ENCODE data around the gene PASD1. TPM values are rescaled to one million over a fixed set of nuclear protein-coding genes. Genes with fewer than 3 reads are reported as not detected.

The PASD1 gene
- total and polyA plus RNA-seq, 11 donors: 0.06 TPM; not detected in 10

GRCh38 chrX:151701531-151701930, 138.1 kb downstream of the PASD1 start:
- H3K36me3 ChIP-seq: no peaks in the 10 kb centered on the region
- TF ChIP-seq POLR2A (IDR thresholded peaks at IDR 0.05) (no peak), CTCF (IDR thresholded peaks at IDR 0.05) (no peak)
- H3K9me3 ChIP-seq: no peaks in the 10 kb centered on the region
- DNase-seq (no peak), ATAC-seq (no peak)
- intact Hi-C loops (cut with DNase I): no loop called here
- peaks cover 0 to 14% (median 5%) of the 10 kb centered on the region in 12 donors for H3K4me1 ChIP-seq
- H3K4me3 ChIP-seq: no peak overlapping the region
- no peak overlapping the region for H3K27ac ChIP-seq
- WGBS, 4 donors: 83 to 96% (median 94%) methylated on average over 7 of the region's 7 CpGs
- no peaks in the 10 kb centered on the region for H3K27me3 ChIP-seq

- no peaks in the 10 kb centered on the region for H3K36me3 ChIP-seq
- DNase-seq (no peak), ATAC-seq (no peak)
- H3K4me3 ChIP-seq: no peak overlapping the region
- no peaks in the 10 kb centered on the region for H3K27me3 ChIP-seq
- no peak for TF ChIP-seq CTCF (IDR thresholded peaks at IDR 0.05)
- TF ChIP-seq POLR2A (IDR thresholded peaks at IDR 0.05): no peak
- WGBS, 4 donors: 73 to 92% (median 76%) methylated on average over 9 of the region's 9 CpGs
- no peaks in the 10 kb centered on the region for H3K9me3 ChIP-seq
- intact Hi-C loops (cut with DNase I): no loop called here
- H3K4me1 ChIP-seq: peaks cover 0 to 14% (median 5%) of the 10 kb centered on the region in 12 donors
- H3K27ac ChIP-seq: peak overlapping the region in 5 of 12 donors; percentile 34 to 77 (median 65)
Measured at GRCh38 chrX:151702026-151702714, 138.7 kb downstream of the PASD1 start.

GRCh38 chrX:151702741-151703340, 139.4 kb downstream of the PASD1 start:
- TF ChIP-seq CTCF (IDR thresholded peaks at IDR 0.05) (no peak), POLR2A (IDR thresholded peaks at IDR 0.05) (no peak)
- ATAC-seq: peak in 3 of 4 donors; percentile 21 to 42 (median 22)

GRCh38 chrX:151703487-151703886, 140.0 kb downstream of the PASD1 start:
- no peaks in the 10 kb centered on the region for H3K36me3 ChIP-seq
- TF ChIP-seq POLR2A (IDR thresholded peaks at IDR 0.05) (no peak), CTCF (IDR thresholded peaks at IDR 0.05) (no peak)
- no peaks in the 10 kb centered on the region for H3K27me3 ChIP-seq
- peaks cover 0 to 14% (median 5%) of the 10 kb centered on the region in 12 donors for H3K4me1 ChIP-seq
- 11 to 40% (median 15%) methylated on average over 7 of the region's 7 CpGs for WGBS, 4 donors
- DNase-seq (peak; percentile 67 to 77 (median 75)), ATAC-seq (peak; percentile 73 to 90 (median 78))
- H3K4me3 ChIP-seq: no peak overlapping the region
- H3K9me3 ChIP-seq: no peaks in the 10 kb centered on the region
- intact Hi-C loops (cut with DNase I): no loop called here
- H3K27ac ChIP-seq: peak overlapping the region in 2 of 12 donors; percentile 65 to 77

More at GRCh38 chrX:151702741-151703340, 139.4 kb downstream of the PASD1 start:
- 40 to 60% (median 49%) methylated on average over 5 to 7 of the region's 7 CpGs for WGBS, 4 donors
- Histone ChIP-seq H3K4me3 (no peak overlapping the region), H3K36me3 (no peaks in the 10 kb centered on the region), H3K27ac (peak overlapping the region in 7 of 12 donors; percentile 22 to 77 (median 57)), H3K27me3 (no peaks in the 10 kb centered on the region), H3K9me3 (no peaks in the 10 kb centered on the region), H3K4me1 (peaks cover 0 to 14% (median 5%) of the 10 kb centered on the region in 12 donors)
- no peak for DNase-seq
- intact Hi-C loops (cut with DNase I): no loop called here
